NT2/D1 (cell line): ENCODE measurements around the gene WASL.

Source experiments
- SUZ12 ChIP-seq: IDR thresholded peaks from 2 replicates; pipeline ENCODE4 v1.6.1; 2011; ENCODE audit not compliant: insufficient read length, insufficient read depth; ENCODE audit errors: extremely low read depth
- ZNF274 ChIP-seq: IDR thresholded peaks from 2 replicates; pipeline ENCODE4 v1.6.1; 2011; ENCODE audit warnings: mild to moderate bottlenecking, low read depth, low read length

GRCh38 chr7:123715198-123715597 is 33.6 kb downstream of the WASL start:
- TF ChIP-seq SUZ12 (no peak), ZNF274 (no peak)
